HG03045 (cell line): ENCODE data around the gene HDLBP.
A peak's percentile ranks its signal among the peaks of the same experiment; 100 is the strongest.

Experiments used
- ATAC-seq: cut with Tn5 transposase; IDR thresholded peaks from one replicate; pipeline ENCODE4 v1.9.1; 2021; ENCODE audit warnings: mild to moderate bottlenecking, moderate library complexity; ENCODE audit not compliant: unreplicated experiment

The HDLBP gene

GRCh38 chr2:241275504-241275903, 40.0 kb downstream of the HDLBP start:
- no peak for ATAC-seq

GRCh38 chr2:241274127-241274526, 41.3 kb downstream of the HDLBP start:
- no peak for ATAC-seq

- no peak for ATAC-seq
Observed at GRCh38 chr2:241273210-241274020, 42.1 kb downstream of the HDLBP start.

GRCh38 chr2:241272303-241273209, 42.9 kb downstream of the HDLBP start:
- peak; percentile 50 for ATAC-seq

GRCh38 chr2:241271706-241272302, 43.7 kb downstream of the HDLBP start:
- peak; percentile 50 for ATAC-seq

- ATAC-seq, result no peak
Observed at GRCh38 chr2:241270531-241270930, 44.9 kb downstream of the HDLBP start.

GRCh38 chr2:241269707-241270520, 45.6 kb downstream of the HDLBP start:
- ATAC-seq, result no peak

- ATAC-seq, result no peak
Observed at GRCh38 chr2:241268716-241269445, 46.6 kb downstream of the HDLBP start.

GRCh38 chr2:241268306-241268705, 47.2 kb downstream of the HDLBP start:
- no peak for ATAC-seq

- no peak for ATAC-seq
Observed at GRCh38 chr2:241267249-241268067, 48.0 kb downstream of the HDLBP start.

GRCh38 chr2:241265506-241265905, 50.0 kb downstream of the HDLBP start:
- no peak for ATAC-seq

- no peak for ATAC-seq
Observed at GRCh38 chr2:241263061-241263460, 52.4 kb downstream of the HDLBP start.

GRCh38 chr2:241261628-241262027, 53.8 kb downstream of the HDLBP start:
- no peak for ATAC-seq

- no peak for ATAC-seq
Observed at GRCh38 chr2:241260911-241261310, 54.6 kb downstream of the HDLBP start.

- ATAC-seq, result no peak
Observed at GRCh38 chr2:241258505-241259280, 56.8 kb downstream of the HDLBP start.

- ATAC-seq, result no peak
Observed at GRCh38 chr2:241257419-241258032, 57.9 kb downstream of the HDLBP start.

GRCh38 chr2:241256168-241256545, 59.3 kb downstream of the HDLBP start:
- ATAC-seq, result no peak
